Uterus (tissue), 4 donors: Measurements from ENCODE around the gene KCNN3. TPM values are rescaled to one million over a fixed set of nuclear protein-coding genes. Genes with fewer than 3 reads are reported as not detected.

Source experiments
- DNase-seq, 2 donors: peaks; one replicate each; pipeline ENCODE4 v3.0.0-alpha.2; 2019 to 2020
- H3K27ac ChIP-seq, 2 donors: fragments of 200-600 bp; sonication (generic); 1 replicate in 1 of 2; 2 replicates in 1 of 2; pipeline ENCODE4 v1.5.1; 2016 to 2018
- H3K27me3 ChIP-seq, 2 donors: fragments of 200-600 bp; sonication (generic); one replicate each; pipeline ENCODE4 v1.5.1; 2018 to 2019; ENCODE audit warnings: control low read depth in 1 of 2
- H3K36me3 ChIP-seq, 2 donors: fragments of 200-600 bp; sonication (generic); one replicate each; pipeline ENCODE4 v1.5.1; 2019; ENCODE audit warnings: control low read depth in 1 of 2
- H3K4me1 ChIP-seq, 2 donors: fragments of 200-600 bp; sonication (generic); one replicate each; pipeline ENCODE4 v1.5.1; 2018 to 2019; ENCODE audit warnings: control low read depth in 1 of 2
- H3K4me3 ChIP-seq, 2 donors: fragments of 200-600 bp; sonication (generic); 1 replicate in 1 of 2; 2 replicates in 1 of 2; pipeline ENCODE4 v1.5.1; 2018 to 2019; ENCODE audit warnings: mild to moderate bottlenecking in 1 of 2
- H3K9me3 ChIP-seq, 2 donors: fragments of 200-600 bp; sonication (generic); one replicate each; pipeline ENCODE4 v1.5.1; 2019; ENCODE audit warnings: control low read depth in 1 of 2
- POLR2A ChIP-seq, 2 donors: fragments of 450-650 bp; IDR thresholded peaks; one replicate each; pipeline ENCODE4 v1.6.1; 2016; ENCODE audit warnings: antibody characterized with exemption in 2 of 2, mild to moderate bottlenecking in 1 of 2, moderate library complexity in 1 of 2
- intact Hi-C: fragments of 100-400 bp; cut with DNase I; formaldehyde crosslinking; loops from one replicate; pipeline ENCODE4 v1.15.1; 2023; ENCODE audit warnings: low total_unique reads
- total RNA-seq, 4 donors: library from RNA; depleted of rRNA in 3 of 4; stranded (reverse); fragments of >200 nt in 3 of 4; gene quantifications; one replicate each; pipeline versions ENCODE4 v1.1.0 to v1.2.4, GENCODE V29; 2014 to 2023
- TF ChIP-seq, protein P1 (sequence below), 4 experiments: fragments of 200-600 bp in 2 of 4; fragments of 450-650 bp in 2 of 4; sonication (generic) in 2 of 4; IDR thresholded peaks; one replicate each; pipeline ENCODE4 v1.5.1; 2016 to 2019; ENCODE audit warnings: antibody characterized with exemption in 4 of 4, mild to moderate bottlenecking in 2 of 4, moderate library complexity in 1 of 4
- donor health status: DM: yes; HTN: yes; CAD: no.

Gene KCNN3
- total RNA-seq, 4 donors from 2014 or later: 7.1 to 35.5 (median 12.1) TPM

DNA sequence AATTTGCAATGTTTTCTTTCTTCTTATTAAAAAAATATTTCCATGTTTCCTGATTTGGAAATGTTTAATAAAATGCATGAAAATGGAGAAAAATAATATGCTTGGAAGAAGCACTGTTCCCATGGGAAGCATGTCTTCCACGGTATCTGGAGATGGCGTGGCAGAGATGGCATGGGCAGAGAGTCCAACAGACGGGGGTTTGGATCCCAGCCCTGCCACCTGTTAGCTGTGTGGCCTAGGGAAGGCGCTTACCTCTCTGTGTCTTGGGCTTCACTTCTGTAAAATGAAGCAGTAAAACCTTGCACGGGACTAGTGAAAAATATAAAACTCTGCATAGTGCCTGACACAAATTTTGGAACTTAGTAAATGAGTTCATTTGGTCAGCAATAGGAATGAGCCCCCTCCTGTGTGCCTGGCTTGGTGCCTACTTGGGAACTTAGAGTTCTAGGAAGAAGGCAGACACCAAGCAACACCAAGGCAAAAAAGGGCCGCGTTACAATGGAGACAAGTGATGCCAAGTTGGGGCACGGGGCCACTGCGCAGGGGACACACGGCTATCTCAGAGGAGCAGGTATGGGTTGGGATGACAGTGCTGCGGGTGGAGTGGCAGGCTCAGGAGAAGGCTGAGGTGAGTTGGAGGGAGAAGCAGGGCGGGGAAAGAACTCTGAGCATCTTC is 124.2 kb downstream of the KCNN3 start:
- no peaks in the 10 kb centered on the region for H3K9me3 ChIP-seq
- intact Hi-C loops: no loop called here
- no peaks in the 10 kb centered on the region for H3K27me3 ChIP-seq
- H3K4me1 ChIP-seq: peaks cover 12 to 20% of the 10 kb centered on the region in 2 donors
- H3K36me3 ChIP-seq: no peaks in the 10 kb centered on the region
- peak overlapping the region; percentile 82 to 88 for H3K27ac ChIP-seq
- no peak overlapping the region for H3K4me3 ChIP-seq
- TF ChIP-seq, protein P1, sequence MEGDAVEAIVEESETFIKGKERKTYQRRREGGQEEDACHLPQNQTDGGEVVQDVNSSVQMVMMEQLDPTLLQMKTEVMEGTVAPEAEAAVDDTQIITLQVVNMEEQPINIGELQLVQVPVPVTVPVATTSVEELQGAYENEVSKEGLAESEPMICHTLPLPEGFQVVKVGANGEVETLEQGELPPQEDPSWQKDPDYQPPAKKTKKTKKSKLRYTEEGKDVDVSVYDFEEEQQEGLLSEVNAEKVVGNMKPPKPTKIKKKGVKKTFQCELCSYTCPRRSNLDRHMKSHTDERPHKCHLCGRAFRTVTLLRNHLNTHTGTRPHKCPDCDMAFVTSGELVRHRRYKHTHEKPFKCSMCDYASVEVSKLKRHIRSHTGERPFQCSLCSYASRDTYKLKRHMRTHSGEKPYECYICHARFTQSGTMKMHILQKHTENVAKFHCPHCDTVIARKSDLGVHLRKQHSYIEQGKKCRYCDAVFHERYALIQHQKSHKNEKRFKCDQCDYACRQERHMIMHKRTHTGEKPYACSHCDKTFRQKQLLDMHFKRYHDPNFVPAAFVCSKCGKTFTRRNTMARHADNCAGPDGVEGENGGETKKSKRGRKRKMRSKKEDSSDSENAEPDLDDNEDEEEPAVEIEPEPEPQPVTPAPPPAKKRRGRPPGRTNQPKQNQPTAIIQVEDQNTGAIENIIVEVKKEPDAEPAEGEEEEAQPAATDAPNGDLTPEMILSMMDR (IDR thresholded peaks at IDR 0.05): no peak
- no peak for TF ChIP-seq POLR2A (IDR thresholded peaks at IDR 0.05)
- peak in 1 of 2 donors; percentile 32 for DNase-seq

DNA sequence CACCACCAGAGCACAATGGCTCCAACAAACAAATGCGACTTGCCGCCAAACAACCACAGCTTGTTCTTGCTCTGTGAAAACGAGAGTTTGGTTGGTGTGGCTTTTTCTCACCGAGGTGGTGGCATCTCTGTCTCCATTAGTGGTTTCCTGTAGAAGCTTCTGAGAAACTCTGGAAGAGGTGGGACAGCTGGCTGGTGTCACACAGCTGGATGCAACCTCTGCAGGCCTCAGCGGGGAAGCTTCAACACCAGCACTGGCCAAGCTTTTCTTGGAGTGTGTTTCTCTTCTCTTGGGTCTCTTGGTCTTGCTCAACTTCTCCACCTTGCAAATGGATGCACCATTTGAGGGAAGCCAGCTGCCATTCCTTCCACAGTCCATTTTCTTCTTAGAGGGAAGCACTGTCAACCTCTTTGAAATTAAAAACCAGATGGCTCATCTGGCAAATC is 124.8 kb downstream of the KCNN3 start:
- Histone ChIP-seq H3K4me1 (peaks cover 11 to 18% of the 10 kb centered on the region in 2 donors), H3K36me3 (no peaks in the 10 kb centered on the region), H3K9me3 (no peaks in the 10 kb centered on the region), H3K27ac (peak overlapping the region in 1 of 2 donors; percentile 18), H3K27me3 (no peaks in the 10 kb centered on the region), H3K4me3 (no peak overlapping the region)
- peak; percentile 72 to 81 for DNase-seq
- no peak for TF ChIP-seq POLR2A (IDR thresholded peaks at IDR 0.05)
- TF ChIP-seq, protein P1 (IDR thresholded peaks at IDR 0.05): no peak
- intact Hi-C loops: no loop called here

DNA sequence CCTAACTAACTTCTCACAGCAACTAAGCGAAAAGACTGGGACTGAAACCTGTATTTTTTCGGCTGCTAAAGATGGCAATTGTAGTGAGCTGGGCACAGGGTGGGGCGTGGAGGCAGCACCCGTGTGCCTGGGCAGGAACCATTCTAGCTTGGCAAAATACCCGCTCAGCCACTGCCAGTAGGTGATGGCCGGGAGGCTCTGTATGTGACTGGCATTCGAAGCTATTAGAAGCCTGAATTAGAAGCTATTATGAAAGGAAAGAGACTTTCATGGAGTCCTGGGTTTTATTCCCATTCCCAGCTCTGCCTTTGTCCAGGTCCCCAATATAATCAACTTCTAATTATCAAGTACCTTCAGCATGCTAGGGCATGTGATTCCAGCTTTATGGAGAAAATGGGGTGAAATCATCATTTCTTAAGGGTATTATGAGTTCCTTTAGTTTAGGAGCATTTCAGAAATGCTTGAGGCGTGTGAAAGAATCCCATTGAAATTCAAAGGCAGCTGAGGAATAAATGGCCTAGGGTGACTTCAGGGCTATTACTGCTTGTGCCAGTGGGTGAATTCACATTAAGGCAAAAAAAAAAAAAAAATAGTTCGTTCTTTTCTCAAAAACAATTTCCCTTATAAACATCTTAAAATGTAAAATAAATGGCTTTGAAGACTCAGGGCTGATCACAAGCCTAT is 125.6 kb downstream of the KCNN3 start:
- H3K36me3 ChIP-seq: no peaks in the 10 kb centered on the region
- no peak overlapping the region for H3K4me3 ChIP-seq
- H3K9me3 ChIP-seq: no peaks in the 10 kb centered on the region
- no peaks in the 10 kb centered on the region for H3K27me3 ChIP-seq
- H3K4me1 ChIP-seq: peaks cover 11 to 15% of the 10 kb centered on the region in 2 donors
- intact Hi-C loops: no loop called here
- TF ChIP-seq, protein P1 (IDR thresholded peaks at IDR 0.05): no peak
- no peak for TF ChIP-seq POLR2A (IDR thresholded peaks at IDR 0.05)
- no peak for DNase-seq
- H3K27ac ChIP-seq: no peak overlapping the region

DNA sequence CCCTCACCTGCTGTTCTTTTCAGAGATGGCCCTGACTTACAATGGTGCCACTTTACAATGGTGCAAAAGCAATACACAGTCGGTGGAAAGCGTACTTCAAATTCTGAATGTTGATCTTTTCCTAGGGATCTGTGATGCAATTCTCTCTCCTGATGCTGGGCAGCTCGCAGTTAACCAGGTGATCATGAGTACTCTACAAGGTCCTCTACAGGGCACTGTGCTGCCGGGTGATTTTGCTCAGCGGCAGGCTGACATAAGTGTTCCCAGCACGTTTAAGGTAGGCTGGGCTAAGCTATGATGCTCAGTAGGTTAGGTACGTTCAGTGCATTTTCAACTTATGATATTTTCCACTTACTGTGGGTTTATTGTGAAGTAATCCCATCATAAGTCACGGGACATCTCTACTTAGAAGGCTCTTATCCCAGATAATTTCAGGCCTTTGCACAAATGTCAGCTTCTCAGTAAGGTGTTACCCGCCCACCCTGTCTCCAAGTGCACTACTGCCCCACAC is 126.5 kb downstream of the KCNN3 start:
- TF ChIP-seq, protein P1 (IDR thresholded peaks at IDR 0.05): no peak
- TF ChIP-seq POLR2A (IDR thresholded peaks at IDR 0.05): no peak
- no peak for DNase-seq
- Histone ChIP-seq H3K9me3 (no peaks in the 10 kb centered on the region), H3K36me3 (no peaks in the 10 kb centered on the region), H3K27me3 (no peaks in the 10 kb centered on the region), H3K4me3 (no peak overlapping the region), H3K4me1 (peaks cover 11% of the 10 kb centered on the region in 2 donors), H3K27ac (no peak overlapping the region)
- intact Hi-C loops: no loop called here

DNA sequence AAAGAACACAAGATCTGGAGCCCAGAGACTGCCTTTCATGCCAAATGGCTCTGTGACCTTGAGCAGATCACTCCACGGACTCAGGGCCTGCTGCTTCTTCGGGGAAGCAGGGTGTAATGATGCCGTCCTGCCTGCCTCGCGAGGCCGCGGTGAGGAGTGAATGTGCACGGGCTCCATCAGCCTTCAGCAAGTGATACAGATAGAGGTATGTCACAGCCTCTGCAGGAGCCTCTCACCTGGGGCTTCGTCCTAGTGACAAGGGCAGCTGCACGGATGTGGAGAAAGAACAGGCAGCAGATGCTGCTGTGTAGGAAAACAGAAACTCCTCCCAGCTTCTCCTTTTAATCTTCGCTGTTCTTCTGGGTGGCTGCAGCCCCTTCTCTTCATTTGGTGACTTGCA is 127.5 kb downstream of the KCNN3 start:
- intact Hi-C loops: no loop called here
- Histone ChIP-seq H3K4me1 (peaks cover 9 to 11% of the 10 kb centered on the region in 2 donors), H3K36me3 (no peaks in the 10 kb centered on the region), H3K27me3 (no peaks in the 10 kb centered on the region), H3K9me3 (no peaks in the 10 kb centered on the region), H3K27ac (no peak overlapping the region), H3K4me3 (no peak overlapping the region)
- TF ChIP-seq, protein P1 (IDR thresholded peaks at IDR 0.05): no peak
- TF ChIP-seq POLR2A (IDR thresholded peaks at IDR 0.05): no peak
- DNase-seq: no peak
